Natural killer cell treated with Interleukin-12 subunit alpha and Interleukin-12 subunit beta and Interleukin-15 and Interleukin-18, amount 100 ng/mL, for 72 hours (primary cell): ENCODE results near the gene PRKN. TPM values are rescaled to one million over a fixed set of nuclear protein-coding genes. Genes with fewer than 3 reads are reported as not detected.

Experiments used
- ATAC-seq, 2 donors: fragments of 150-1000 bp; cut with Tn5 transposase in 1 of 2; sonication (Bioruptor Pico), chemical (Tn5 transposase) in 1 of 2; 2 replicates each; pipeline ENCODE4 v1.10.0; 2021
- DNase-seq: peaks from one replicate; pipeline ENCODE4 v3.0.0; 2022; ENCODE audit warnings: low spot score
- H3K27ac Mint-ChIP-seq, 2 donors: 1 replicate in 1 of 2; 2 replicates in 1 of 2; pipeline ENCODE4 v1.8.0; 2022; ENCODE audit warnings: mixed read lengths in 2 of 2, mild to moderate bottlenecking in 1 of 2, moderate library complexity in 1 of 2
- H3K27me3 Mint-ChIP-seq, 2 donors: 1 replicate in 1 of 2; 2 replicates in 1 of 2; pipeline ENCODE4 v1.8.0; 2022; ENCODE audit warnings: mixed read lengths in 2 of 2
- H3K36me3 Mint-ChIP-seq: one replicate; pipeline ENCODE4 v1.8.0; 2022; ENCODE audit warnings: mixed read lengths
- H3K4me1 Mint-ChIP-seq, 2 donors: 1 replicate in 1 of 2; 2 replicates in 1 of 2; pipeline ENCODE4 v1.8.0; 2022; ENCODE audit warnings: low read depth in 2 of 2, mixed read lengths in 2 of 2, mild to moderate bottlenecking in 1 of 2
- H3K4me3 Mint-ChIP-seq: one replicate; pipeline ENCODE4 v1.8.0; 2022; ENCODE audit warnings: mixed read lengths
- H3K9me3 Mint-ChIP-seq: 2 replicates; pipeline ENCODE4 v1.8.0; 2022; ENCODE audit warnings: mixed read lengths
- total RNA-seq, 2 donors: library from RNA; stranded (reverse); gene quantifications; one replicate each; pipeline ENCODE4 v1.2.3, GENCODE V29; 2022

The PRKN gene
- total RNA-seq, 2 donors from 2014 or later, result not detected

- Mint-ChIP-seq H3K4me3 (no peak overlapping the region), H3K9me3 (no peaks in the 10 kb centered on the region), H3K36me3 (no peaks in the 10 kb centered on the region), H3K4me1 (no peaks in the 10 kb centered on the region), H3K27me3 (no peaks in the 10 kb centered on the region), H3K27ac (no peak overlapping the region)
- ATAC-seq (no peak), DNase-seq (no peak)
These were observed 928.6 kb downstream of the PRKN start for GRCh38 chr6:161798844-161799394.

- H3K27ac Mint-ChIP-seq, result no peak overlapping the region
- H3K4me1 Mint-ChIP-seq, result no peaks in the 10 kb centered on the region
- peaks cover 4% of the 10 kb centered on the region for H3K9me3 Mint-ChIP-seq
- H3K27me3 Mint-ChIP-seq, result no peaks in the 10 kb centered on the region
- H3K36me3 Mint-ChIP-seq, result no peaks in the 10 kb centered on the region
- H3K4me3 Mint-ChIP-seq, result no peak overlapping the region
- DNase-seq (no peak), ATAC-seq (no peak)
These were observed 930.9 kb downstream of the PRKN start for GRCh38 chr6:161796681-161797080.

DNA sequence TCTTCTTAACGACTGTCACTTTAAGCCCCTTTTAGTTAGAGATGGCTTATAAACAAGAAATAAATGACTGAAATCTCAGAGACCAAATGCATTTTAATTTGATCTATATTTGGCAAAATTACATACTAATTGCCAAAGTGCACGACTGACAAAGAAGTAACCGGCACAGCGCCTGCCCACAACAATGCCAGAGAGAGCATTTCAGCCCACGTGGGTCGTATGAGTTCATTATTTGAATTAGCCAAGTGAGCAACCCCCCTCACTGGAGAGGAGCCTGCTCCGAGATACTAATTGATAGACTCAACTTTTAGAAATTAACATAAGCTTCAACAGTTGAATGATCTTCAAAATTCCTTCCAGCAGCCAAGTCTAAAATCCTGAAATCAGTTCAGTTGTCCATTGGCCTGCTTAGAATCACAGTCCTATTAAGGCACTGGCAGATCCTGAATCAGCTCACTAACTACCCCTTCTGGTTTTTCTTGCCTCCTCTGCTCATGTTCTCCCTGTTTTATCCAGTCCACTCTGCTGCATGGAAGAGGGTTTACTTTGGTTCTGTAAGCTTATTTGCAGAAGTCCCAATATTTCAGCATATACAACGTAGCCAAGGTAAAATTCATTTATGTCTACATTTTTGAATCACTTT lies 934.6 kb downstream of the PRKN start:
- no peak overlapping the region for H3K27ac Mint-ChIP-seq
- ATAC-seq (no peak), DNase-seq (no peak)
- H3K27me3 Mint-ChIP-seq, result no peaks in the 10 kb centered on the region
- H3K4me3 Mint-ChIP-seq, result no peak overlapping the region
- no peaks in the 10 kb centered on the region for H3K36me3 Mint-ChIP-seq
- H3K9me3 Mint-ChIP-seq, result peaks cover 7% of the 10 kb centered on the region
- no peaks in the 10 kb centered on the region for H3K4me1 Mint-ChIP-seq

GRCh38 chr6:161788531-161788930 lies 939.0 kb downstream of the PRKN start:
- H3K4me1 Mint-ChIP-seq, result no peaks in the 10 kb centered on the region
- no peaks in the 10 kb centered on the region for H3K36me3 Mint-ChIP-seq
- H3K9me3 Mint-ChIP-seq, result peaks cover 7% of the 10 kb centered on the region
- ATAC-seq (no peak), DNase-seq (no peak)
- no peak overlapping the region for H3K4me3 Mint-ChIP-seq
- H3K27ac Mint-ChIP-seq, result no peak overlapping the region
- H3K27me3 Mint-ChIP-seq, result no peaks in the 10 kb centered on the region

GRCh38 chr6:161772176-161772575 lies 955.4 kb downstream of the PRKN start:
- H3K27ac Mint-ChIP-seq, result no peak overlapping the region
- DNase-seq, result no peak
- H3K36me3 Mint-ChIP-seq, result no peaks in the 10 kb centered on the region
- ATAC-seq, result no peak
- no peak overlapping the region for H3K4me3 Mint-ChIP-seq
- H3K4me1 Mint-ChIP-seq, result no peaks in the 10 kb centered on the region
- no peaks in the 10 kb centered on the region for H3K9me3 Mint-ChIP-seq
- H3K27me3 Mint-ChIP-seq, result no peaks in the 10 kb centered on the region

GRCh38 chr6:161761966-161762365 lies 965.6 kb downstream of the PRKN start:
- Mint-ChIP-seq H3K4me1 (no peaks in the 10 kb centered on the region), H3K27me3 (peaks cover 0 to 13% of the 10 kb centered on the region in 2 donors), H3K36me3 (no peaks in the 10 kb centered on the region), H3K9me3 (no peaks in the 10 kb centered on the region), H3K27ac (no peak overlapping the region), H3K4me3 (no peak overlapping the region)
- ATAC-seq, result no peak
- DNase-seq, result no peak

DNA sequence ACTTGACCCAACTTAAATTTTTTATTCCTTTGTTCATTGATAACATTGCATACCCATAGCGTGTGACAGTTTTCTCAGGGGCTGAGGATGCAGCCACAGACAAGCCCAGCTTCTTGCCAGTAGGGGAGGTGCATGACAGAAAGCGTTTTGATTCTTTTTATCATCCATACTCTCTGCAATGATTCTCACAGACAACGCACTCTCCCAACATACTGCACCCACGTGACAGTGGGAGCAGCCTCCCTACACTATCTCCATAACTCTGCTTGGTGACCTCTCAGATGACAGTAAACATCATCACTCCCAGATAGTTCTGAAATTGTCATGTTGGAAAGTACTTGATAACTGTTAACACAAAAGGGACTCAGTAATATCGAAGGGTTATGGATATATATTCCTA lies 972.5 kb downstream of the PRKN start:
- no peak for ATAC-seq
- Mint-ChIP-seq H3K9me3 (no peaks in the 10 kb centered on the region), H3K4me3 (no peak overlapping the region), H3K36me3 (no peaks in the 10 kb centered on the region), H3K4me1 (no peaks in the 10 kb centered on the region), H3K27ac (no peak overlapping the region), H3K27me3 (peaks cover 0 to 3% of the 10 kb centered on the region in 2 donors)
- no peak for DNase-seq

DNA sequence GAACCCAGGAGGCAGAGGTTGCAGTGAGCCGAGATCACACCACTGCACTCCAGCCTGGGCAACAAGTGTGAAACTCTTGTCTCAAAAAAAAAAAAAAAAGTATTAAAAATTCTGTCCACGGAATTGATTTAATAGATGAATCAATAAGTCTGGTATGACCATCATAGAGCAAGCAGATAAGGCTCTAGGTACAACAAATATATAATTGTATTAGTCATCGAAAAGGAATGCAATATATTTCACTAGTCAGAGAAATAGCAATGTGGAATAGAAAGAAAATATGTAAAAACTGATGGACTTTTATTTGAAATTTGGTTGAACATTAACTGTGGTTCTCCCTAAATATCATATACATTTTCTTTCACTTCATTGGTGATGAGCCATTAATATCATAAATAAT lies 976.9 kb downstream of the PRKN start:
- Mint-ChIP-seq H3K4me1 (no peaks in the 10 kb centered on the region), H3K27ac (no peak overlapping the region), H3K36me3 (no peaks in the 10 kb centered on the region), H3K9me3 (no peaks in the 10 kb centered on the region), H3K4me3 (no peak overlapping the region), H3K27me3 (peaks cover 0 to 5% of the 10 kb centered on the region in 2 donors)
- no peak for DNase-seq
- ATAC-seq, result no peak

DNA sequence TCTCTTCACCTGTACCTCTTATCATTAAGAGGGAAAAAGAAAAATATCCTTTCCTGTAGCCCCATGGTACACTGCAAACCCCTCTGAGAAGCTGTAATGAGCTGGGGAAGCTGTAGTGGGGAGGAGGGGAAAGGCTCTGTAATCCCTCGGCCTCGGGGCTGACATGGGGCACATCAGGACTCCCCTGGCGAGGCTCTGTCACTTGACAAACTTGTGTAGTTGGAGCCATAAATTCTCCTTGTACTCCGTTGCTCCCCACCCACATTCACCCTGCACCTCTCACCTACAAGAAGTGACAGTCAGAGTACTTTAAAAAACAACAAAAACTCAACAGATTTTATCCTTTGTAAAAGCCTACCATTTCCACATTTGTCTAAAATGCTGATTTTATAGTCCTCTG lies 978.0 kb downstream of the PRKN start:
- H3K36me3 Mint-ChIP-seq, result no peaks in the 10 kb centered on the region
- DNase-seq, result no peak
- H3K27ac Mint-ChIP-seq, result no peak overlapping the region
- no peaks in the 10 kb centered on the region for H3K4me1 Mint-ChIP-seq
- H3K4me3 Mint-ChIP-seq, result no peak overlapping the region
- ATAC-seq, result no peak
- H3K9me3 Mint-ChIP-seq, result no peaks in the 10 kb centered on the region
- H3K27me3 Mint-ChIP-seq, result peaks cover 0 to 5% of the 10 kb centered on the region in 2 donors

GRCh38 chr6:161748535-161749416 lies 978.8 kb downstream of the PRKN start:
- H3K27me3 Mint-ChIP-seq, result peaks cover 0 to 5% of the 10 kb centered on the region in 2 donors
- no peak overlapping the region for H3K27ac Mint-ChIP-seq
- H3K4me3 Mint-ChIP-seq, result no peak overlapping the region
- H3K9me3 Mint-ChIP-seq, result no peaks in the 10 kb centered on the region
- no peaks in the 10 kb centered on the region for H3K36me3 Mint-ChIP-seq
- DNase-seq, result no peak
- H3K4me1 Mint-ChIP-seq, result no peaks in the 10 kb centered on the region
- ATAC-seq, result no peak

- no peak overlapping the region for H3K27ac Mint-ChIP-seq
- H3K4me3 Mint-ChIP-seq, result no peak overlapping the region
- no peaks in the 10 kb centered on the region for H3K4me1 Mint-ChIP-seq
- no peaks in the 10 kb centered on the region for H3K9me3 Mint-ChIP-seq
- peaks cover 0 to 5% of the 10 kb centered on the region in 2 donors for H3K27me3 Mint-ChIP-seq
- DNase-seq (no peak), ATAC-seq (no peak)
- H3K36me3 Mint-ChIP-seq, result no peaks in the 10 kb centered on the region
These were observed 980.1 kb downstream of the PRKN start for GRCh38 chr6:161747506-161747905.

GRCh38 chr6:161745594-161746141 lies 981.9 kb downstream of the PRKN start:
- Mint-ChIP-seq H3K27me3 (peaks cover 0 to 2% of the 10 kb centered on the region in 2 donors), H3K4me3 (no peak overlapping the region), H3K27ac (no peak overlapping the region), H3K4me1 (no peaks in the 10 kb centered on the region), H3K36me3 (no peaks in the 10 kb centered on the region), H3K9me3 (no peaks in the 10 kb centered on the region)
- DNase-seq, result no peak
- ATAC-seq, result no peak

DNA sequence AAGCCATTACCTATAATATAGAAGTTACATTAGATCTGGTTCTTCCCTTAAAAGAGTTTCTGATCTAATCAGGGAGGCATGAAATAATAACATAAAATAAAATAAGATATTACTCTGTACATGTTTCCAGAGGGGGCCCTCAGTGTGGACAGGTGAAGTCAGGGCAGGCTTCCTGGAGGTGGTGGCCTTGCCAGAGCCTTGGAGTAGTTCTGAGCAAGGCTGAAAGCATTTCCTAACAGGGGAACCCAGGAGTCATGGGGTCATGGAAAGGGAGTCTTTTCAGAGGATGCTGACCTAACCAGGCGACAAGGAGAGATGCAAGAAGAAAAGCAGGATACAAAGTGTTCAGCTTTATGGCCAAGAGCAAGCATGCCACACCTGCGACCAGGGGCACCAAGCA lies 982.4 kb downstream of the PRKN start:
- Mint-ChIP-seq H3K36me3 (no peaks in the 10 kb centered on the region), H3K9me3 (no peaks in the 10 kb centered on the region), H3K4me1 (no peaks in the 10 kb centered on the region), H3K27ac (no peak overlapping the region), H3K27me3 (peaks cover 0 to 2% of the 10 kb centered on the region in 2 donors), H3K4me3 (no peak overlapping the region)
- DNase-seq (no peak), ATAC-seq (no peak)
